IMR-90 (cell line): ENCODE data around the gene DDX54.

Experiments
- BHLHE40 ChIP-seq: fragments of 150-350 bp; IDR thresholded peaks from 2 replicates; pipeline ENCODE4 v1.6.1; 2016; ENCODE audit warnings: mild to moderate bottlenecking, low read depth, low read length
- CEBPB ChIP-seq: IDR thresholded peaks from 2 replicates; pipeline ENCODE4 v1.6.1; 2012; ENCODE audit warnings: low read depth, low read length, improper control_type of control experiment
- CHD1 ChIP-seq: IDR thresholded peaks from 2 replicates; pipeline ENCODE4 v1.6.1; 2012; ENCODE audit warnings: low read depth, low read length, improper control_type of control experiment
- CTCF ChIP-seq: conservative IDR thresholded peaks from 2 replicates; pipeline ENCODE4 v1.5.1; 2012; ENCODE audit warnings: mild to moderate bottlenecking, low read depth, low read length, improper control_type of control experiment
- MAFK ChIP-seq: IDR thresholded peaks from 2 replicates; pipeline ENCODE4 v1.6.1; 2012; ENCODE audit warnings: low read depth, low read length, improper control_type of control experiment
- MAZ ChIP-seq: IDR thresholded peaks from 2 replicates; pipeline ENCODE4 v1.6.1; 2012; ENCODE audit warnings: low read depth, mild to moderate bottlenecking, low read length, improper control_type of control experiment, moderate library complexity, borderline replicate concordance
- POLR2A ChIP-seq: IDR thresholded peaks from 2 replicates; pipeline ENCODE4 v1.6.1; 2012; ENCODE audit warnings: mild to moderate bottlenecking, low read depth, low read length
- RCOR1 ChIP-seq: IDR thresholded peaks from 2 replicates; pipeline ENCODE4 v1.6.1; 2012; ENCODE audit warnings: mild to moderate bottlenecking, low read length, improper control_type of control experiment; ENCODE audit not compliant: insufficient replicate concordance
- RFX5 ChIP-seq: IDR thresholded peaks from 2 replicates; pipeline ENCODE4 v1.8.0; 2012; ENCODE audit warnings: low read depth, mild to moderate bottlenecking, low read length, moderate library complexity
- SMC3 ChIP-seq: fragments of 150-350 bp; IDR thresholded peaks from 2 replicates; pipeline ENCODE4 v1.6.1; 2016; ENCODE audit warnings: low read depth, mild to moderate bottlenecking, antibody characterized with exemption, low read length, moderate library complexity

GRCh38 chr12:113226696-113227568, 41.7 kb upstream of the DDX54 start:
- no peak for TF ChIP-seq CTCF
- no peak for TF ChIP-seq POLR2A
- no peak for TF ChIP-seq RCOR1
- TF ChIP-seq CEBPB = no peak
- TF ChIP-seq BHLHE40 = no peak
- no peak for TF ChIP-seq MAFK
- no peak for TF ChIP-seq SMC3
- TF ChIP-seq MAZ = no peak
- no peak for TF ChIP-seq RFX5
- TF ChIP-seq CHD1 = no peak
